ENCODE data around the gene SLC15A1.

Gene SLC15A1

DNA sequence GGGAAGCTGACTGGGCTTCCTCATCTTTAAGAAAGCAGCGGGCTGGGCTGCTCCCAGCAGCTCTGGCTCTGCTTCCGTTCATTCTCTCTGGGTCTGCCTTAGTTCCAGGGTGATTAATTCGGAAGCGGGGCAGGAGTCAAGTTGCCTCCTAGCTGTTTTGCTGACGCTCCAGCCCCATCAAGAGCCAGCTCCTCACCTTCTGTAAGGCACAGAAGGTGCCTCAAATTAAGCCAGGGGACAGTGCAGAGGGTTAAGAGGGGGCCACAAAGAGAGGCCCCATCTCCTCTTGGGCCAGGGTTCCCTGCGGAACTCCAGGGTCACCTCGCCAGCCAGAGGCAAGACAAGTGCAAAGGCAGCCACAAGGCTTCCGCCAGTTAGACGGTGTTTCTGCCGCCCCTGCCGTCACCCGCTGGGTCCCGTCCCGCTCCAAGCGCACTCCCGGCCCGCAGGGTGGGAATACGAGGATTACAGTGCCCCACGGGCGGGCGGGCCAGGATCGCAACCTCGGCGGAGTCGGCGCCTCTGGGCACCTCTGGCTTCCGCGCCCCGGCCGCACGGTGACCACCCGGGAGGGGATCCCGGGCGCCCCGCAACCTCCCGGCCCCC, 508 bp downstream of the SLC15A1 start:
- no peak for DNase-seq (ENCODE audit: low read depth in 3 of 3)

DNA sequence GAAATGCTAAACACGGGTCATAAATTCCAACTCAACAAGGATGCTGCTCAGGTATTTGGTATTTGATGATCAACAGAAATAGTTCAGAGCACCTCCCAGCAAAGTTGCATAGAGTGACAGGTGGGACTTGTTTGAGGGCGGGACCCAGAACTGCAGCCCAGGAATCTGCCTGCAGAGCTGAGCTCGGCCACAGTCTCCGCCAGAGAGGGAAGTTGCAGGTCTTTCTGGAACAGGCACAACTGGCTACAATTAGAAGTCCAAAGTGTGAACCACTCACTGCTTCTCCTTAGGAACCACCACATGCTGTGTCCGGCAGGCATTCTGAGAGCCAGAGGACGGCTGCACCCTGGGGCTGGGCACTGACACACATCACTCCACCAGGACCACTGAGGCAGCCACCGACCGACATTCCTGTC, 1.1 kb downstream of the SLC15A1 start:
- no peak for DNase-seq (ENCODE audit: low read depth in 3 of 3)

DNA sequence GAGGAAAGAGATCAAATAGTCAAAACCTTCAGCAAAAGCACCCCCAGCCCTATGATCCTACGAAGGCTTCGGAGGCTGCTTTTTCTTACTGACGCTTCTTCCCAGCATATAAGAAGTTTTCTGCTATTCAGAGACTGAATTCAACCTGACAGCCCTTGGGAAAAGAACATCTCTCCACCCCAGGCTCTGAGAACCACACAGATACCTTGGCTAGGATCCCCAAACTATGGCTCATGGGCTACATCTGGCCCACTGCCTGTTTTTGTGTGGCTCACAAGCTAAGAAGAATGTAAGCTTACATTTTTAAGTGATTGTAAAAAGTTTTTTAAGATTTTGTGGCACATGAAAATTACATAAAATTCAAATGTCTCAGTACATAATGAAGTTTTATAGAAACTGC, 3.0 kb downstream of the SLC15A1 start:
- DNase-seq (ENCODE audit: low read depth in 3 of 3) = no peak

DNA sequence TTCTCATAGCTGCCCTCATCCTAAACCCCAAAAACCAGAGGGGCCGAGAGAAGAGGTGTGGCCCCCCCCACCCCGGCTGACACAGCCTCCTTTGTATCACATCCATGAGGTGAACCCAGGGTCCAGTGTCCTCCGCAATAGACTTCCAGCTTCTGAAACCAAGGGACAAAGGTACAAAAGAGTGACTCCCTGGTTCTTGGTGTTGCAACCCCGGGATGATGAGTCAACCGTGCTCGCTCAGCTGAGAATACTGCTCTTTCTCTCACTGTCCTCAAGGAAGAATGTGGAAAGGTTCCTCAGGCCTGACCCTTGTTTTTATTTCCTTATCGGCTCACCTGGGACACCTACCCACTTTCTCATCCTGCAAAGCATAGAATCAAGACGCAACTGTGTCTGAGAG, 5.5 kb downstream of the SLC15A1 start:
- DNase-seq (ENCODE audit: low read depth in 3 of 3) = no peak

DNA sequence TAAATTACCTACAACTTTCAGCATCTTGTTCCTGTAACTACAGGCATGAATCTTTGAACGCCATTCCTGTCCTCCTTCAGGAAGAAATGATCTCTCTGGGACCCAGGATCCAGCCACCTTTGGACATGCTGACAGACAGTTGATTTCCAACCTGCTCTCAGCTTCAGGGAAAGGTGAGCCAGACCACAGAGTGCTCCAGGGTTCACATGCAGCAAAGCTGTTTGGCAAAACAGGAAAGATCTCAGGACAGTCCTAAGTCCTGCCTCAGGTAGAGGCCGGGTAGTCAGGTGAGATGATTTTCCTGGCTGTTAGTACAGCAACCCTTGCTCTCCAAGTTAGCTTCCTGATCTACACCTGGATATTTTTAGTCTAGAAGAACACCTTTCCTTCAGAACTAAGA, 9.1 kb downstream of the SLC15A1 start:
- no peak for DNase-seq (ENCODE audit: low read depth in 3 of 3)

DNA sequence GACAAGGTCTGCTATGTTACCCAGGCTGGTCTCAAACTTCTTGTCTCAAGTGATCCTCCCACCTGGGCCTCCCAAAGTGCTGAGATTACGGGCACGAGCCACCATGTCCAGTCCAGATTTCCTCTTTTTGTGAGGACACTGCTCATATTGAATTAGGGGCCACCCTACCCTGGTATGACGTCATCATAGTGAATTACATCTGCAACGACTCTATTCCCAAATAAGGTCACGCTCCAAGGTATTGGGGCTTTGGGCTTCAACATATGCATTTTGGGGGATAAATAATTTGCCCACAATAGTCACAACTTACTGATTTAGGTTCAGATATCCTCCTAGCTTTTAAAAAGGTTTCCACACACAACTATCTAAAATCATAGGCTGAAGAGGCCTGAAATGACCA, 9.5 kb downstream of the SLC15A1 start:
- no peak for DNase-seq (ENCODE audit: low read depth in 3 of 3)

DNA sequence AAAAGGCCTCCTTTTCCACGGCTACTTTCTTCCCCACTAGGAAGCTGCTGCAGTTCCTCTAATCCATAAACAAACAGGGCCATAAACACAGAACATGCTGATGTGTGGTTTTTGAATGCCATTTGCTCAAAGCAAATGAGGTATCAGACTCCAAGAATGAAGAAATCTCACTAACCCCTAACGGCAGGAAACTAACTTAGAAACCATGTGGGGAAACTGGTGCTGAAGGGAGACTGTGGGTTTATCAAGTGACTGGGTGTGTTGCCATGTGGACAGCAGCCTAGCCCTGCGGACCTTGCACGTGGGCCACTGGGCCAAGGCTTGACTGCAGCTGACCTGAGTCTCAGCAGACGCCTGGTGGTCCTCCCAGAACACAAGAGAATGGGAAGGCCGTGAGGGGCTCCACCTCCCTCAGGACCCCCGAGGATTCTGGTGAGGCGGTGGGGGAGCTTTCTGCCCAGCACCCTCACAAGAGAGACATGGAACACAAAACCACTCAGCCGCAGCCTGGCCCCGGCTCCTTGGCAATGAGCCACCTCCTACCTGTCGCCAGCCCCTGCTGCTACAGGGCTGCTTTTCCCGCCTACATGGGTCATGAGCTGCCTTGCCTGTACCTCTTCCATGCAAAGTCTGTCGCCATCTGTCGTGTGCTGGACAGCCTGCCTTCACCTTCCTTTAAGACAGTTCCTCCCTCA, 10.6 kb downstream of the SLC15A1 start:
- DNase-seq (ENCODE audit: low read depth in 3 of 3) = no peak

DNA sequence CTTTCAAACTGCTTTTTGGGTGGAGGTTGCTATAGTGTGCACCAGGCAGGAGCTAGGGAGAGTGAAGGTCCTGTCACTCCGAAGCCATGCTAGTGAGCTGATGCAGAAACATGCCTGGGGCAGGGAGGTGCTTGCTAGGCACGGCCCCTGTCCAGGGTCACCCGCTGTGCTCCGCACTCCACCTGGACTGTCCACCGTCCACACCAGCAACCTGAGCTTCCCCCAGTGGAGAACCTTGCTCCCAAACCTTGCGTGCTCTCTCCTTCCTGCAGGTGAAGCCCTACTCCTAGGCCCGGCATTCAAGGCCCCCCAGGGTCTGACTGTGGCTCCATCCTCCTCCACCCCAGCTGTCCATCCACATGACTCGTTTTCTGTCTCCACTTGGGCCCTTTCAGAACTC, 12.3 kb downstream of the SLC15A1 start:
- DNase-seq (ENCODE audit: low read depth in 3 of 3) = no peak

DNA sequence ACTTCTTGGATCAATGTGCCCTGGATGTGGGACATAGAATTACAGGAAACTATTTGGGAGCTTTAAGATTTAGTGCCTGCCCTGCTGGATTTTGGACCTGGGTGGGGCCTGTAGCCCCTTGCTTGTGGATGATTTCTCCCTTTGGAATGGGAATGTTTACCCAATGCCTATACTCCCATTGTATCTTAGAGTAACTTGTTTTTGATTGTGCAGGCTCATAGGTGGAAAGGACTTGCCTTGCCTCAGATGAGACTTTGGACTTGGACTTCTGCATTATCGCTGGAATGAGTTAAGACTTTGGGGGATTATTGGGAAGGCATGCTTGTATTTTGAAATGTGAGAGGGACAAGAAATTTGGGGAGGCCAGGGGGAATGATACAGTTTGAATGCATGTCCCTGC, 13.5 kb downstream of the SLC15A1 start:
- no peak for DNase-seq (ENCODE audit: low read depth in 3 of 3)

DNA sequence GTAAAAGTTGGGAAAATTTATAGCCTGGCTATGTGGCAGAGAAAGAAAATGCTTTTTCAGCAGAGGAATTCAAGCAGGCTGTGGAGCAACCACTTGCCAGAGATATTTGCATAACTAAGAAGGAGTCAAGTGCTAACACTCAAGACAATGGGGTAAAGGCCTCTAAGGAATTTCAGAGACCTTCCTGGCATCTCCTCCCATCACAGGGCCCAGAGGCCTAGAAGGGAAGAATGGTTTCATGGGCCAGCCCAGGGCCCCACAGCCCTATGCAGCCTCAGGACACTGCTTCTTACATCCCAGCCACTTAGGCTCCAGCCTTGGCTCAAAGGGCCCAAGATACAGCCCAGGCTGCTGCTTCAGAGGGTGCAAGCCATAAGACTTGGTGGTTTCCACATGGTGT, 14.3 kb downstream of the SLC15A1 start:
- DNase-seq (ENCODE audit: low read depth in 3 of 3) = no peak

DNA sequence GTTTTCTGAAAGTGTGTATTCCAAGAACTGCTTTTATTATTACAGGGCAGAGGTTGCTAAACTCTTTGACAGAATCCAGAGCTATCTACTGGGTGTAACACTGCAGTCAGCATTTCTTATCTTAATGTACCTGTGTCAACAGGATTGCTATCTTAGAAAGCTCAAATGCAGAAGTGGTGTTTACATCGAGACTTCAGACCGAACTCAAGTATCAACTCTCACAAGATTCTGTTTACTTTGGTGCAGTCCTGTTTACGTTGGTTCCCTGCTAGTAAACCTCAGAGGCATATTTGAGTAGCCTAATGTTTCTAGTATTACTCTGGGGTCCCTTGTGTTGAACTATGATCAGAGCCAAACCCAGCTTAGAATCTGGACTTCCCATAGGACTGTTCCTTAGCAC, 20.5 kb downstream of the SLC15A1 start:
- no peak for DNase-seq (ENCODE audit: low read depth in 3 of 3)

DNA sequence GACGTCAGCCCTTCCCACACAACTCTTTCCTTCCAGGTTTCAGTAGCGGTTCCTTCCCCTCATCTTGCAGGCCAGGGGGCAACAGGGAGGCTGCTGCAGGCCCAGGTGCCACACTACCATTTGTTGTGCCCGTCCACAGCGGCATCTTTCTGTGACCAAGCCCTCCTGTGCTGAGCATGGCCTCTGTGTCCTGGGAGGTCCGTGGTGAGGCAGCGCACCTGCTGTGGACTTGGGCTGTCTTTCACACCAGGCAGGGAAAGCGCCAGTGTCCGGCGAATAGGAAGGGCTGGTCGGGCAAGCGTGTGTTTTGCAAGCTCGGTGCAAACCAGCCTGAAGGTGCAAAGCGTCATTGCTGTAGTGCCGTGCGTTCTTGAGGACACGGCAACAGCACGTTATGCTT, 21.4 kb downstream of the SLC15A1 start:
- no peak for DNase-seq (ENCODE audit: low read depth in 3 of 3)

DNA sequence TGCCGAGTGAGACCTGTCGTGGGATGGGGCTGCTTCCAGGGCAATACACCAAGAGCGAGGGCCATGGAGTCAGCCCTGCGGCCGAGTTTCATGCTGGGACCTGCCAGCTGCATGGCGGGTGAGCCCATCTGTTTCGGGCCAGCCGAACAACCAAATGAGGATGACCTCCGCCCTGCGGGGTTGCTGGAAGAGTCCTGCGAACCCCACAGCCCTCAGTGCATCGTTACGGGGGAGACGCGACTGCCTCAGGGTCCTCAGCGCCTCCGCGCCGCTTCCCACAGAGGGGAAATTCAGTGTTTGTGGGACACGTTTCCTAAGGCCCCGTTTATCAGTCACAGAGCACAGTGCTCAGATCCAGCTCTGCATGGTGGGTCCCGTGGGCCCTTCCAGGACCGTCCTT, 22.0 kb downstream of the SLC15A1 start:
- DNase-seq (ENCODE audit: low read depth in 3 of 3) = no peak

DNA sequence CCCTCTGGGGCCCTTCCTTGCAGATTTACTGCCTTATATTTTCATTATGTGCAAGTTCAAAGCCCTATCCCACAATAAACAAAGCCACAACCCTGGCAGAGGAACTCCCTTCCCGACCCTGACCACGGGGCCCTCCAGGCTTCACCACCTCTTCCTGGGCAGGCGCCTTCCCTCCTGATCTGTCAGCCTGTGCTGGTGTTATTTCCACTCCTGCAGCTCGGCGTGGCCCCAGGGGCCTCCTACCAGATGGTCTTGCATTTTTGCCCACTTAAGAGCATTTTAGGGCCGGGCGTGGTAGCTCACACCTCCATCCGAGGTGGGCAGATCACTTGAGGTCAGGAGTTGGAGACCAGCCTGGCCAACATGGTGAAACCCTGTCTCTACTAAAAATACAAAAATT, 22.8 kb downstream of the SLC15A1 start:
- no peak for DNase-seq (ENCODE audit: low read depth in 3 of 3)

DNA sequence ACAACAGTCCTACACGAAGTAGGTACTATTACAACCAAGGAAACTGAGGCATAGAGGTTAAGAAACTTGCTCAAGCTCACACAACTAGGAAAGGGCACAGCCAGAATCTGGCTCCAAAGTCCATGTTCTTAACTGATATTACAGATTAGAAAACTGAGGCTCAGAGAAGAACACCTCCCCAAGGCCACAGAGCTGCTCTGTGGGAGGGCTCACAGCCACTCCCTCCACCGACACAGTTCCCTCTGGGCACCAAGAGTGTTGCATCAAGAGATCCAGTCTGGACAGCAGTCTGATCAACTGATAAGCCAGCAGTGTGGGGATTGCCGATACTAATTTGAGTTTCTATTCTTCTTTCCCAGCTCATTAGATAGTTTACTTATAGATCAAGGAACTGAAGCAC, 29.5 kb downstream of the SLC15A1 start:
- DNase-seq (ENCODE audit: low read depth in 3 of 3) = no peak

DNA sequence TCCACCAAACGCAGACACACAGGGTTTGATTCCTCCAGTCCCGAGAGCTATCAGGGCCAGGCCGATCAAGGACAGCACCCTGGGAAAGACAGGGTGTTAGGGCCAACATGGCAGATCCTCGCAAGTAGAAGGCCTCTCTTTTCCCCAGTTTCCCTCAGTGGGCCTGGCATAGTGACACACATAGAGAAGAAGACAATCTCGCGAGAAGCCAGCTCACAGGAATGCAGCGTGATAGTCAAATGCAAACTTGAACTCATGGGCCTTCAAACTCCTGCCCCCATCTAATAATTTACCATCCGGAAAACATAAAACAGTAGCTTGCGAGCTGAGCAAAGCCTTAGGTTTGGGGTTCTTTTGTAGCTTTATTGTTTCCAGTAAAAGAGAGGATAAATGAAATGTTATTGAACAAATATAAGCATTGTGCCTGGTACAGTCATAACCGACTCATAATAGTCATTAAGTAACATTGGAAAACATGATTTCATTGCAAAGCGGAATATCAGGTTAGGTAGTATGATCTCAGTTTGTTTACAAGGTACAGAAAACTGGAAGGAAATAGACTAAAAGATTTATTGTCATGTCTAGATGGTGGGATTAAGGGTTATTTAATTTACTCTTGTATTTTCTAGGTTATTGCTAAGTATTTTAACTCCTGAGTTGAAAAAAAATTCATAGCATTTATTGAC, 30.5 kb downstream of the SLC15A1 start:
- DNase-seq (ENCODE audit: low read depth in 3 of 3) = no peak

DNA sequence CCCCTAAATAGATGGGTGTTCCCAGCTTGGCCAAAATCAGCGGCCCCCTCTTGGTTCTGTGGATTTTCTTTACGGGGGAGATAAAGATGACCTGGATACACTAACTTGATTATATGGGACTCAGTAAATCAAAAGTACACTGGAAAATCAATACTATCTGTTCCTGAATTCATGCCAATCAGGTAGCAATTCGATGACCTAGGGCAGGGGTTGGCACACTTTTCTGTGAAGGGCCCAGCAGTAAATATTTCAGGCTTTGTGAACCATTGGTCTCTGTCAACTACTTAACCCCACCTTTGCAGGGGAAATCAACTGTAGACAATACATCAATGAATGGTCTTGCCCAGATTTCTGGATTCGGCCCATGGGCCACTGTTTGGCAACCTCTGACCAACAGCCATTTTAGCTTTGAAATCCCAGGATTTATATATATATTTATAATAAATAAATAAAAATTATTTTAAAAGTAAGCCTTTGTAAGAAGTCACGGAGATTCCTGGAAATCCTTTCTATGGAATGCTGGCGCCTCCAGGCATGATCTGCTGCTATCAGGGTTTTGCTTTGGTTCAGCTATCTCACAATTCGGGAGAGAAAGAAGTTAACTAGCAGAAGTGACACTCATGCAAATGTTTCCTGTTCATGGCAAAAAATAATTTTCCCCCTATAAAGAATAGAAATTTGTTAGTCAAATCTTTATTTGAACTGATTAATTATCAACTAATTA, 32.8 kb downstream of the SLC15A1 start:
- no peak for DNase-seq (ENCODE audit: low read depth in 3 of 3)

DNA sequence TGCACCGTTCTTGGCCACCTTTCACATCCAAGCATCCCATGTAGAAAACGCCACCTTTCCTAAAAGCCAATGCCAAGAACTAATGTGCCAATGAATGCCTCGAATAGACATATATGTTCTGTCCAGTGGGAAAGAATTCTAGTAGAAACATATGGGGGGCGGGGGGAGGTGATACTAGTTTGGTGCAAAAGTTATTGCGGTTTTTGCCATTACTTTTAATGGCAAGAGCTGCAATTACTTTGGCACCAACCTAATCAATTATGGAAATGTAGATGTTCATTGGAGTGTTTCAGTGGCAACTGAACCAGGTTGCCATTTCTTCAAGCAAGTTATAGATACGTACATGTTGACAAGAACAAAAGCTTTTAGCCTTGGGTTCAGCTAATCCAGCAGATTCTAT, 34.6 kb downstream of the SLC15A1 start:
- no peak for DNase-seq (ENCODE audit: low read depth in 3 of 3)

DNA sequence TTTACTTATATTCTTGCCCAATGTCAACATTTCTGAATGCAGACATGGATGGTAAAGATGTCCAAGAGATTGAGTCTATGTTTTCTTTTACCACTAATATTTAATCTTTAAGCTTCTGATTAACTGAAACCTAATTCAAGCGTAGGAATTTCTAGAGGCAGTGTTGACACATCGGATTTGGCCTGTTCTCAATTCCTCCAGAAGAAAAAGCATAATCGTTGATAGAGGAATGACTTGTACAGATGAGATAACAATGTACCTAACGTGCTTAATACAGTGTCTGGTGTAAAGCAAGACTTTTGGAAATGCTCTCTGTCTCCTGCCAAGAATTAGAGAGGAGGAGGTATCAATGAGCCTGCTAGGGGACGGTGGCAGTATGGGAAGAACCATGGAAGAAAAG, 35.2 kb downstream of the SLC15A1 start:
- no peak for DNase-seq (ENCODE audit: low read depth in 3 of 3)

DNA sequence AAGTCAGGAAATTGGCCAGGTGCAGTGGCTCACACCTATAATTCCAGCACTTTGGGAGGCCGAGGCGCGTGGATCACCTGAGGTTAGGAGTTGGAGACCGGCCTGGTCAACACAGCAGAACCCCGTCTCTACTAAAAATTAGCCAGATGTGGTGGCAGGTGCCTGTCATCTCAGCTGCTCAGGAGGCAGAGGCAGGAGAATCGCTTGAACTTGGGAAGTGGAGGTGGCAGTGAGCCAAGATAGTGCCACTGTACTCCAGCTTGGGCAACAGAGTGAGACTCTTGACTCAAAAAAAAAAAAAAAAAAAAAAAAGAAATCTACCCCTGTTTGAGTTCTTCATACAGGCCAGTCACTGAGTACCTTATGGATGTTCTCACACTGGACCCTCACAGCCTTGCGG, 42.0 kb downstream of the SLC15A1 start:
- DNase-seq (ENCODE audit: low read depth in 3 of 3) = no peak

DNA sequence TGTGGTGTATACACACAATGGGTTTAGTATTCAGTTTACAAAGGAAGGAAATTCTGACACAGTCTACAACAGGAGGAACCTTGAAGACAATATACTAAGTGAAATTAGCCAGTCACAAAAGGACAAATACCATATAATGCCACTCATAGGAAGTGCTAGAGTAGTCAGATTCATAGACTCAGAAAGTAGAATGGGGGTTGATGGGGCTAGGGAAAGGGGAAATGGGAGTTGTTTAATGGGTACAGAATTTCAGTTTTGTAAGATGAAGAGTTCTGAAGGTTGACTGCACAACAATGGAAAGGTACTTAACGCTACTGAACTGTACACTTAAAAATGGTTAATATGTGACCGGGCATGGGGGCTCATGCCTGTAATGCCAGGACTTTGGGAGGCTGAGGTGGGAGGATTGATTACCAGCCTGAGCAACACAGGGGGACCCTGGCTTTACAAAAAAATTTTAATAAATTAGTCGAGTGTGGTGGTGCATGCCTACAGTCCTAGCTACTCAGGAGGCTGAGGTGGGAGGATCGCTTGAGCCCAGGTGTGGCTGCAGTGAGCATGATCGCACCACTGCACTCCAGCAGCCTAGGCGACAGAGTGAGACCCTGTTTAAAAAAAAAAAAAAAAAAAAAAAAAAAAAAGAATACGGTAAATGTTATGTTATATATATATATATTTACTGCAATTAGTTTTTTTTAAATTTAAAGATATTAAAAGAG, 45.0 kb downstream of the SLC15A1 start:
- DNase-seq (ENCODE audit: low read depth in 3 of 3) = no peak
